ENCODE data around the gene RALGAPA1. TPM values are rescaled to one million over a fixed set of nuclear protein-coding genes. Genes with fewer than 3 reads are reported as not detected.

RALGAPA1 gene
- total and polyA plus RNA-seq, 2 experiments from 2014 or later, result 21.9 to 27.3 TPM

DNA sequence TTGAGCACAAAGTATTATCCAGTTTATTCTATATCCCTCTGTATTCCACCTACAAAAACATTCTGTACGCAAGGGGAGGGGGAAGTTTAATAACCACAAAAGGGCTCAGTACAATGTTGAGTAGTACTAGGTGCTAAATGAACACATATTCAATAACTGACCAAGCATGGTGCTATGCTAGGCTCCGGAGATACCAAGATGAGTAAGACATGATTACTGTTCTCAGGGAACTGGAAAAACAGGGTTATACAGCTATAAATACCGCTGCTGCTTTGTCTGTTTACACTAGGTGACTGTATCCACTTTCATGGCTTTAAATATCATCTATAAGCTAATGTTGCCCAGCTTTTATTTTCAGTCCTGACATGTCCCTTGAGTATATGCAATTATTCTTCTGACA lies 139.3 kb downstream of the RALGAPA1 start:
- DNase-seq (ENCODE audit: low spot score) (no peak), ATAC-seq (no peak)
- no peaks in the 10 kb centered on the region for H3K9me3 Mint-ChIP-seq
- H3F3A ChIP-seq (replicated peaks; ENCODE audit: low read depth), result no peaks in the 10 kb centered on the region
- no peak overlapping the region for H3K4me3 Mint-ChIP-seq
- H3K36me3 ChIP-seq (ENCODE audit: insufficient read depth), result peaks cover 3% of the 10 kb centered on the region; the same call in 1 of the 2 replicates
- H3K4me3 ChIP-seq, result no peak overlapping the region
- H3K9me2 ChIP-seq (ENCODE audit: insufficient read depth), result no peaks in the 10 kb centered on the region
- no peaks in the 10 kb centered on the region for H3K36me3 Mint-ChIP-seq (ENCODE audit: low read depth)
- no peak overlapping the region for H2AFZ ChIP-seq
- H3K27ac ChIP-seq (ENCODE audit: low read depth), result no peak overlapping the region
- H3K79me2 ChIP-seq (replicated peaks; ENCODE audit: insufficient read depth), result no peaks in the 10 kb centered on the region
- no peaks in the 10 kb centered on the region for H3K27me3 ChIP-seq (ENCODE audit: insufficient read depth)
- H4K20me1 ChIP-seq (replicated peaks; ENCODE audit: insufficient read depth), result no peaks in the 10 kb centered on the region
- no peak overlapping the region for H3K4me2 ChIP-seq
- TF ChIP-seq ZNF114 (CRISPR knock-in tag; IDR thresholded peaks at IDR 0.05), result no peak
- TF ChIP-seq POLR2AphosphoS5 (IDR thresholded peaks at IDR 0.05; ENCODE audit: low read depth), result no peak
- TF ChIP-seq, protein P1, sequence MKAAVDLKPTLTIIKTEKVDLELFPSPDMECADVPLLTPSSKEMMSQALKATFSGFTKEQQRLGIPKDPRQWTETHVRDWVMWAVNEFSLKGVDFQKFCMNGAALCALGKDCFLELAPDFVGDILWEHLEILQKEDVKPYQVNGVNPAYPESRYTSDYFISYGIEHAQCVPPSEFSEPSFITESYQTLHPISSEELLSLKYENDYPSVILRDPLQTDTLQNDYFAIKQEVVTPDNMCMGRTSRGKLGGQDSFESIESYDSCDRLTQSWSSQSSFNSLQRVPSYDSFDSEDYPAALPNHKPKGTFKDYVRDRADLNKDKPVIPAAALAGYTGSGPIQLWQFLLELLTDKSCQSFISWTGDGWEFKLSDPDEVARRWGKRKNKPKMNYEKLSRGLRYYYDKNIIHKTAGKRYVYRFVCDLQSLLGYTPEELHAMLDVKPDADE (IDR thresholded peaks at IDR 0.05), result no peak
- no peak for TF ChIP-seq NANOG (IDR thresholded peaks at IDR 0.05; ENCODE audit: borderline replicate concordance)
- no peak for TF ChIP-seq STAT1 (IDR thresholded peaks at IDR 0.05; ENCODE audit: unreplicated experiment)
- TF ChIP-seq EZH2 (IDR thresholded peaks at IDR 0.05; ENCODE audit: low read depth, unreplicated experiment), result no peak
- no peak for TF ChIP-seq ZNF462 (CRISPR knock-in tag; IDR thresholded peaks at IDR 0.05)
- TF ChIP-seq CREB1 (CRISPR knock-in tag; IDR thresholded peaks at IDR 0.05; ENCODE audit: low read depth), result no peak
- TF ChIP-seq ZNF331 (CRISPR knock-in tag; IDR thresholded peaks at IDR 0.05; ENCODE audit: low read depth), result no peak
- TF ChIP-seq, protein P2, sequence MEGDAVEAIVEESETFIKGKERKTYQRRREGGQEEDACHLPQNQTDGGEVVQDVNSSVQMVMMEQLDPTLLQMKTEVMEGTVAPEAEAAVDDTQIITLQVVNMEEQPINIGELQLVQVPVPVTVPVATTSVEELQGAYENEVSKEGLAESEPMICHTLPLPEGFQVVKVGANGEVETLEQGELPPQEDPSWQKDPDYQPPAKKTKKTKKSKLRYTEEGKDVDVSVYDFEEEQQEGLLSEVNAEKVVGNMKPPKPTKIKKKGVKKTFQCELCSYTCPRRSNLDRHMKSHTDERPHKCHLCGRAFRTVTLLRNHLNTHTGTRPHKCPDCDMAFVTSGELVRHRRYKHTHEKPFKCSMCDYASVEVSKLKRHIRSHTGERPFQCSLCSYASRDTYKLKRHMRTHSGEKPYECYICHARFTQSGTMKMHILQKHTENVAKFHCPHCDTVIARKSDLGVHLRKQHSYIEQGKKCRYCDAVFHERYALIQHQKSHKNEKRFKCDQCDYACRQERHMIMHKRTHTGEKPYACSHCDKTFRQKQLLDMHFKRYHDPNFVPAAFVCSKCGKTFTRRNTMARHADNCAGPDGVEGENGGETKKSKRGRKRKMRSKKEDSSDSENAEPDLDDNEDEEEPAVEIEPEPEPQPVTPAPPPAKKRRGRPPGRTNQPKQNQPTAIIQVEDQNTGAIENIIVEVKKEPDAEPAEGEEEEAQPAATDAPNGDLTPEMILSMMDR (conservative IDR thresholded peaks at IDR 0.05; ENCODE audit: low read depth in 2 of 2), result no peak
- H3K4me1 Mint-ChIP-seq, result no peaks in the 10 kb centered on the region
- H3K27me3 Mint-ChIP-seq (ENCODE audit: insufficient read depth, low read depth, poor library complexity), result no peaks in the 10 kb centered on the region
- H3K27ac Mint-ChIP-seq, result no peak overlapping the region
- no peaks in the 10 kb centered on the region for H3K4me1 ChIP-seq (ENCODE audit: insufficient read depth)

Data from GM23338 (cell line).